G401.6 (cell line): ENCODE results near the gene SORCS1.

Experiments used
- FAIRE-seq: peaks from 2 replicates; lab custom pipeline; 2012; peaks lifted over from hg19 to GRCh38; lab: Jason Lieb, UNC

The SORCS1 gene

DNA sequence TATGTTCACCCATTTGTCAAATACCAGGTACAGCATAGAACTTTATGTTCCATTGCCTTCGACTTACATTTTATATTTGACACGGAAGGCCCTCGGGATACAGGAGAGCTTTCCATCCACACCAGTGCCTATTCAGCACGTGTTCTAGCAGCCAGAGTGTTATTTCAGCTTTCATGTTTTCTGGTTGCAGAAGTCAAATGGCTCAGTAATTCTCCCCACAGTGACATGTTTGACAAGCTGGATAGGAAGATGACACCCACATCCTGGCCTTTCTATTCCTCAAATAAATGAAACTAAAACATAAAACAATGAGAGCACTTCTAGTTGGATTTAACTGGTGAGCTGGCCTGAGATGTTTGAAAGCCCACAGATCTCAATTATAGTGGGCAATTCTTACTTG is 173.4 kb downstream of the SORCS1 start:
- FAIRE-seq: no peak

DNA sequence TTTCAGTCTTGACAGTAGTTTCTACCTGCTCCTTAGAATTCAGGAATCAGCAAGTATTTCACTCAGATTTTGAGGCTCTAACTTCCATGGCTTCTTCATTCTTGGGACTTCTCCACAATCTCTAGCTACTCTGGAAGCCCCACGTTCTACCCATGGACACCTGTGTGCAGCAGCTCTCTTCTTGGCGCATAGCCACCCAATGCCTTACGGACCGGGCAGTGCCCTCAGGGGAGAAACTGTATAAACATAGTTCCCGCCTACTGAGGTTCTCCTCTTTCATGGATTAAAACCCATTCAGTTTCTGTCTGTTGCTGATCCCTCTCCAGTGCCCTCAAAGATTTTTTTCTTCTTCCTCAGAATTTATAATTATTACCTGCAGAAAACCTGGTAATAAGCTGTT is 177.1 kb downstream of the SORCS1 start:
- no peak for FAIRE-seq

DNA sequence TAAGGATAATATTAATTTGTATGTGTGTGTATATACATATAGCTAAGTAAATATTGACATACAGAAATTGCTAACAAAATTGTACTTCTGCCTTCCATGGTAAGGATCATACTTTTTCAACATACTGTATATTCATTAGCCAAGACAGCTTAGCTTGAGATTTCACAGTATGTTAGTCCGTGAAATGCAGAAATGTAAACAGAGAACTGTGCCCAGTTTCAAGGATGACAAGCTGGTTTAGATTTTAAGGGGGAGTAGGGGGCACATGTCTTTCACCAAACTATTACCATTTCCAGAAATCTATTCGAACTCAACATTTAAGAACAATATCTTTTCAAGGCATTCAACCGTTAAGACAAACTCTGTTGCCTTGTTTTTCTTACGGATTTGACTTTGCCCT is 182.2 kb downstream of the SORCS1 start:
- FAIRE-seq: no peak

DNA sequence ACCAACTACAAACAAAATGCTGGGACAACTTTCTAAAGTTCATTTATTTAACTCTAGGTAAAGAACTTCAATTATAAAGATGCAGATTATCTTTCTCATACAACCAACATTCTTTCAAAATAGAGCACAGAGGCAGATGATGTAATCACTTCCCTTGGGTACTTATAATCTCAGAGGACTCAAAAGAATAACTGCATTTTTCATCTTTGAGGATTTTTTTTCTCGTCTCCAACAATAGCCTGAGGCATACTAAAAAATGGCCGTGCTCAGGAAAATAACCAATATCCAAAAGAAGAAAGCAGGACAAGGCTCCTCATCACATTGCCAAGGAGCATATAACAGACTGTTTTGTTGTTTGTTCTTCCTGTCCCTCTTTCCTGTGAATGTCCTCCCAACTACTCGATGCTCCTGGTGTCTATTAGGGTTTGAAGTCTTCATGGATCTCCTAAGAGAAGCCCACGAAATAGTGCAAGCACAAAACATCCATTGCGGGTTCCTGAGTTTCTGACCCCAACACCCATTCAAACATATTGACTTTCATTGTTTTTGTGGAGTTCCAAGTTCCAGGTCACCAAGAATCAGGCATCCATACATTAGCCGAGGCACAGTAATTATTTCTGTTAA is 182.9 kb downstream of the SORCS1 start:
- FAIRE-seq: no peak

DNA sequence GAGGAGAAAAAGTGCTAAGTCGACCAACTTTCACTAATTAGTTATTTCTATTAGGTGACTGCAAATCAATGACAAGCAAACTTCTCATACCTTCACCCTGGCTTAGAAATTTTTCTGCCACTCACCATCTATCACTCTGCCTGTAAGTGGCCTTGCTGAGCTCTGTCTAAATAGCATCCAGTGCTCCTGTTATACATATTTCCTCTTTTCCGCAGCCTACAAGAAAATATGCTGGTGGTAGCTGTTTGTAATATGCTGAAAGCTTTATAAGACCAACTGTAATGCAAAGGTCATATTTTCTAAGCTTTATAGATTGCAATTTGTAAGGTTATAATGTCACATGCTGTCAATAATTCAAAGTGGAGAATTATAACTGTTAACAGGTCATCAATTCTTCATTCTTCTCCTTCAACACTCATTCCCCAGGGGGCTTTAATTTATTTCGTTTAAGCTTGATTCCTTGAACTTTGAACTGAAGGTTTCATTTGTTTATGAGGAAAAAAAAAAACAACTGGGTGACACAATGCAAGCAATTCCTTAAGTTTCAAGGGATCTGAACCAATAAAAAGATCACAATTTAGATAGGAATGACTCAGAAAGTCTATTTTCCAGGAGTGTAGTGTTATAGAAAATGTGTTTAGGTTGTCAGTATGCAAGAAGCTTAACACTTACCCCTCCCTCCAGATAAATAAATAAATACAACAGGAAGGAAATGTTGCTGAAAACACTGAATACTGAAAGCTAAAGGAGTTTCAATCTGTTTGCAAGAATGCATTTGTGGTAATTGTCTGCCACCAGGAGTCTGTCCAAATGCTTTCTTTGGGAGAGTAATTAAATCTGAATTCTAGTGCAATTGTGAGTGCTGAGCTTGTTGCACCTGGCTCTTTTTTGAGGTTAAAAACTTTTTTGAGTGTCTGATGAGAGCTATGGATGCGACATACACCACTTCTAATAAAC is 183.7 kb downstream of the SORCS1 start:
- no peak for FAIRE-seq

DNA sequence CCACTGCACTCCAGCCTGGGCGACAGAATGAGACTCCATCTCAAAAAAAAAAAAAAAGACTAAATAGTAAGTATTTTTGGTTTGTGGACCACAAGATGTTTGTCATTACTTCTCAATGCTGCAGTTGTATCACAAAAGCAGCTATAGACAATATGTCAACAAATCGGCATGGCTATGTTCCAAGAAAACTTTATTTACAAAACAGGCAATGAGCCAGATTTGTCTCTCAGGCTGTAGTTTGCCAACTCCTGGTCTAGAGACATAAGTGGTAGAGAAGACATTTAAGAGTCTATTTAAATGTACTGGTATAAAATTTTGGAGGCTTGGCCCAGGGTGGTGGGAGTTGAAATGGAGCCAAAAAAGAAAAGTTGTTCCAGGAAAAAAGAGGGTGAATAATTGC is 185.8 kb downstream of the SORCS1 start:
- no peak for FAIRE-seq

DNA sequence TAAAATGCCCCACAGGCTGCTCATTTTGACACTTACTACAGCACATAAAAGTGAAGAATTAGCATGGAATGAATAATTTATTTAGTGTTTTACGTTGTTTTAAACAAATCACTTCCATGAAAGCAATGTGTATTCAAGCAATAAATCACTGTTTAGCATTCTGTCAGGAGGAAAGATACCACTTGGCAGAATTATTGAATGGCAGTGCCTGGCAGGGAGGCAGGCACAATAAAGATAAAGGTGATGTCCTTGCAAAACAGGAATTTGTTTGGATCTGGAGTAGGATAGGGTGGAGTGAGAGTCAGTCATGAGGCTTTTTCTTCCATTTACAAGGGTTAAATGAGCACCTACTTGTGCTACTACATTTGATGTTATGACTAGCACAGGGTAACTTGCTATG is 190.8 kb downstream of the SORCS1 start:
- no peak for FAIRE-seq

DNA sequence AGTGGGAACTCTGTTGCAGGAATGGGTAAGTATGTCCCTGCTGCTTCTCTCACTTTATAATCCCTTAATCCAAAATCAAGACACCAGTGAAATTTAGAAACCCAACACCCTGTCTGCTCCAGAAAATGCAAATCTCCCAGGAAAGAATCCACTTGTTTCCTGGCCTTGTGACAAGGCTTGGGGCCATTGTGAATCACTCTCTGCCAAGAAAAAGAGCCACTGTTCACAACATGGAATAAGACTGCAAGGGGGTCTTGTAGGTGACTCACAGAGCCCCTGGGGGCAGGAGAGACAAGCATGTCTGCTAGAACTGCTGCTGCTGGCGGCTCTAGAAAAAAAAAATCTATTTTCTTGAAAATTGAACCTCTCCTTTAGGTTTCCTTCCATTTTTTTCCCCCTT is 191.2 kb downstream of the SORCS1 start:
- no peak for FAIRE-seq

DNA sequence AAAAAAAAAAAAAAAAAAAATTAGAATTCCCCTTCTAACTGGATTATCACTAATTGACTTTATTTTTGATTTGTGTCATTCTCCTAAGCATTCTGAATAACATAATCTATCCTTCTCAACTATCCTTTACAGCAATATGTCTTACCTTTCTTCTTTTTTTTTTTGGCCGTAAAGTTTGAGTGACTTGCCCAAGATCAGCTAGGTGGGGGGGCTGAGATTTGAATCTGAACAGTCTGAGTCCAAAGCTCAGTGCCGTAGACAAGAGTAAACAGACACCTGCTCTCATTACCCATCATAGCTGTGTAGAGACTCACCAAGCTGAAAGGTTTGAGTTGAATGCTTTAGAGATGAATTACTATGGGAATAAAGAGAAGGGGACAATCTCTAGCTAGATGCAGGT is 192.1 kb downstream of the SORCS1 start:
- FAIRE-seq: no peak

DNA sequence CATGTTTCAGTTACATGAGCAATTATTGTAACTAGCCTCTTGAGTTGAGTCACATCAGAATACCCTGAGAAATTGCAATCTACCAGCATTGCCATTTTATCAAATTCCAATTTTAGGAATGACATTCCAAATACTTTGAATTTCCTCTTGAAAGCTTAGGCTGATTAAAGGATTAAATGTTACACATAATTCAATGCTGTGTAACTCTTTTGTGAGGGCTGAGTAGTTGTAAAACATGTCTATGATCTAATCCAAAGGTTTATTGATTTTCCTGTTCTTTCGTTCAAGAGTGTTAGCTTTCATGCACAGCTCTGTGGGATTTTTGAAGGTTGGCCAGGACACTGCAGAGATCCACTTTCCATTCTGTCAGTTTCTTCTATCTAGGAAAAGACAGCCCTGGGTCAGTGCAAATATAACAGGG is 193.1 kb downstream of the SORCS1 start:
- FAIRE-seq: no peak

DNA sequence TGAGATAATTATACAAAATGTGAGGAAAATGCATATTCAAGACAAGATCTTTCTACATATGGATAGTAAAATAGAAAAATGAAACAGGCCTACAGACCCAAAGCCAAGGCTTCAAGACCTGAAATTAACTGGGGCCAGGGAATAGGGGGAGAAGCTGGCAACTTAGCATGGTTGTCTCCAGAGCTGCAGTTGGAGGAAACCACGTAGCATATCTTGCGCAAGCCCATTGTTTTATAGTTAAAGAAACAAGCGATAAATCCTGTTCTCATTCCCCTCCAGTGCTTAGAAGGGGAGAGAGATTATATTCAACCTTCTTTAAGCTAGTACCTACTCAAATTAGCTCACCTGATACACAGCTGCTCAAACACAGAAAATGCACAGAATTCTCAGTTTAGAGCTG is 197.1 kb downstream of the SORCS1 start:
- no peak for FAIRE-seq

DNA sequence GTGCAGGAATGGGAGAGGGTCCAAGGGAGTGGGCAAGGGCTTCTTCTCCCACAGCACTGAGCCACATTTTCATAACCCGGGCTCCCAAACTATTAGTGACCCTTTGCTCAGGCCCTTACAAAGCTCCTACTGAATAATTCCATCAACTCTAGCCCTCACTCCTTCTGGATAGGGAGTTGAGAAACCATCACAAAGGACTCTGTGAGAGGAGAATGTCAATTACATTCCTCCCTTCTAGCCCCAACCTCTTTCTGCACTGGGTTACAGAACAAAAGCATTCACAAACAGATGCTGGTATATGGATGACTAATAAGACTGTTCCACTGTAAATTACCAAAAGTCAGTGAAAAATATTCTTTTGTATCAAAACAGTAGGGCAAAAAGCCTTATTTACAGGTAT is 203.7 kb downstream of the SORCS1 start:
- FAIRE-seq: no peak

DNA sequence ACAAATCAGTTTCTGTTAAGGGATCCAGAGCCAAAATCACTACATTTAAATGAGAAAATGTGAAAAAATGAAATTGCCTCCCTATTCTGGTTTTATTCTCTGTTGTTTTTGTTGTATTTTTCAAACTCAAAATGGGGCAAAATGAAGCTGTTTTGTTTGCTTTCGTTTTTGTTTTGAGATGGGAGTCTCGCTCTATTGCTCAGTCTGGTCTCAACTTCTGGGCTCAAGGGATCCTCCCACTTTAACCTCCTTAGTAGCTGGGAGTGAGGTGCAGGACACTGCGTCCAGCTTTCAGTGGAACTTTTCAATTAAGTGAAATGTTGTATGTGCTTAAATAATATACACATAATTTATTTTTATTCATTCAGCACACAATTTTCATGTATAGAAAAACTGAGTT is 205.0 kb downstream of the SORCS1 start:
- FAIRE-seq: no peak

DNA sequence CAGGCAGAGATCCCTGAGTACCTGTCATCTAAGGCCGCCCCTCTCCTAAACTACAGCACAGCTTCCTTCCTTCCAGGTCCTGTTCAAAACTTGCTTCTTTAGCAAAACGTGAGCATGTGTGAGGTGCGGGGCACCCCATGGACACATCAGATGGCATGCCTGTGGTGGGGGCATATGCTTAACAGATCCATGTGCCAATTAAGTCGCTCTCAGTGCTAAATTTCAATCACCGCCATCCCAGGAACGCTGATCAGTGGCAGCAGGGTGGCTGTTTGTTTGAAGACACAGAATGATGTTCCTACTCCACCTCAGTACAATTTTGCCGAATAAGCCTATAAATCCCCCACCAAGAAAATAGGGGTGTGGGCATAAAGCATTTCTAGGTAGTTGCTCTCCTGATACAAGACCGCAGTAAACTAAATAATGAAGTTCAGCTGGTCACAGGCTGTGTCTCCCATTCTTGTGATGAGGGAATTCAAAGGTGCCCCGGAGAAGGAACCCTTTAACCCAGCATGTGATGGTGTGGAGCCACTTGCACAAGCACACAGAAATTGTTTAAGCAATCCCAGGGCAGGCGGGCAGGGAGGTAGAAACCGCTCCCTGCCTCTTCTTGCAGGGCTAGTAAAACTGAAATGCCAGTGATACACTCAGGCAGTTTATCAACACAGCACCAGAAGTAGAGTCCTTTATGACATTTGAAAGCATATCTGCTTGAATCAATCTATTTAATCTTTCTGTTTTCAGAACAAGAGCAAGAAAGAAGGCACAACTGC is 205.7 kb downstream of the SORCS1 start:
- no peak for FAIRE-seq

DNA sequence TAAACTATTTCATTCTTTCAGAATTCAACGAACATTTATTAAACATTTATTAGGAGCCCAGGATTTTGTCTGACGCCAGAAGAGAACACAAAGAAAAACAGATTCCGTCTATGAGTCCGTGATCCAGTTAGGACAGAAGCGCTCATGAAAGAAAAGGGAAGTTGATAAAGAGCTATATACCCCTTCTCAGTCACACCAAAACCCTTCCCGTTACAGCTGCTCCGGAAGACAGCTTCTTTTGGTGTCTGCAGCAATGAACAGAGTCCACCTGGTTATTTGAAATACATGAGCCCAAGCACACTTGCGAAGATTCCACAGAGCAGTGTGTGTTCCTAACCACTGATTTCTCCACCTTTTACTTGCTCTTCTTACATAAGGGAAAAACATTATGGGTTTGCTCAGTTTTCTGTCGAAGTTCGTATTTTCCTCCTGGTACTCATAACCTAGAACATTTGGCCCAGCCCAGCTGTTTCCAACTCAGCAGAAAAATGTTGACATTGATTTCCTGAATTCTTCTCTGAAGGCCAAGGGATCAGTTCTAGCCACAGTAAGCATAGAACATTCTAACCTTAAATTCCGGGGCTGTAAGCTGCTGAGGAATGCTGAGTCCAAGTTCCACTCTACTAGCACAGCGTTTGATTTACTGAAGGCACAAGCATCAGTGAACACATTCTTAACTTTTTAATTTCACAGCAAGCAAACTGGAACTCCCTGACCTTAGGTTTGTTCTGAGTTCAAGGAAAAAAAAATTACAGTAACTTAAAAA is 206.5 kb downstream of the SORCS1 start:
- no peak for FAIRE-seq

DNA sequence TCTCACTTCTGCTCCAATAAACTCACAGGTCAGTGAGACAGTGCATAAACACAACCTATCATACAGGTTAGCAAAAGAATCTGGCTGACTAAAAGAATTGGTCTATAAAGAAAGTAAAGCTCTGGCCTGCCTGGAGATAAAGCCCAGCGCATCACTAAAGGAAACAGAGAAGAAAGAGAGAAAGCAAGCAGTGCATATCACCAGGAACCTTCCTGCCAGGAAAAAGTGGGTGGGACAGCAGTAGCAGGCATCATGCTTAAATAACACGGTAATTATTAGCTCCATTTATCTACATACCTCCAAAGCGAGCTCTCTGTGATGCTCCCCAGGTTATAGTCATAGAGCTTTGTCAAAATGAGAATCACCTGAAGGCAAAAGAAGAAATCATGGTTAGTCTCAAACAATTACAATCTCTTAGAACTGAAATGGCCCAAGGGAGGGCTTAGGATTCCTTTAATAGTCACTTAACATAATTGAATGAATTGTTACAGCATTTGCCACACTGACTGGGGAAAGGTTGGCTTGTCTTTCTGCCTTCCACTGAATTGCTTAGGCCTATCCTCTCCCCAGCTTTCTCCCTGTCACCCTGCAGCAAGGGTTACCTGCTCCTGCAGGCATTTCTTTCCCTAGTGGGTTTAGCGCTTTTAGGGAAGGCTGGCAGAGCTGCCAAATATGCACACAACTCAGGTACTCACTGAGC is 208.1 kb downstream of the SORCS1 start:
- FAIRE-seq: no peak

DNA sequence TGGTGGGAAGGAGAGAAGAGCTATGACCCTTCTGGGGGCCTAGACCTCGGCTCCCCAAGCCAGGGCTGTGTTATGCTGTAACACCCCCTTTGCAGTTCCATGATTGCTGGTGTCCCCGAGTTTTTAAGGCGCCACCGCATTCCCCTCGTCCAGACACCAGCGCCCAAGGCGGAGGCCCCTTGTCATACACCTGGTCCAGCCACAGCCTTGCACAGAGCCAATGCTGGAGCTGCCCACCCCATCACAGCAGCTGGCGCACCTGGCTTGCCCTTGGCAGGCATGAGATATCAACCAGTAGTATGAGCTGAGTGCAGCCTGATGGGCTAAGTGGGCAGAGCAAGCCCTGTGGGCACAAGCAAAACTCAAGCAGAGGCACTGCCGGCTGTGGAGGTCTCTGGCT is 209.4 kb downstream of the SORCS1 start:
- FAIRE-seq: no peak

DNA sequence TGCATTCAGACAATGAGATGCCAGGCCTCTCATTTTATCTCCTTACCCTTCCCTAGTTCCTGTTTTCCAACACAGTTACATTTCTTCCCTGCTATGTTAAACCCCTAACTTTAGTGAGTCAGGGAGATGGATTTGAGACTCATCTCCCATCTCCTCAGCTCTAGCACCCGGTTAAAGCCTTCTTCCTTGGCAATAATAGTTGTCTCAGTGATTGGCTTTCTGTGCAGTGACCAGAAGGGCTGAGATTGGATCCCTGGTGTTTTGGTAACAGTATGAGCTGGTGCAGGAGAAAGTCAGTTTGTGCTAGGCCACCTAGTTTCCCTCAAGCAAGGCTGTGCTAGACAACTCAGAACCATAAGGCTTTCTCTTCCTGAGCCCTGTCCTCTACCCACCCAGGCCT is 212.5 kb downstream of the SORCS1 start:
- FAIRE-seq: no peak

DNA sequence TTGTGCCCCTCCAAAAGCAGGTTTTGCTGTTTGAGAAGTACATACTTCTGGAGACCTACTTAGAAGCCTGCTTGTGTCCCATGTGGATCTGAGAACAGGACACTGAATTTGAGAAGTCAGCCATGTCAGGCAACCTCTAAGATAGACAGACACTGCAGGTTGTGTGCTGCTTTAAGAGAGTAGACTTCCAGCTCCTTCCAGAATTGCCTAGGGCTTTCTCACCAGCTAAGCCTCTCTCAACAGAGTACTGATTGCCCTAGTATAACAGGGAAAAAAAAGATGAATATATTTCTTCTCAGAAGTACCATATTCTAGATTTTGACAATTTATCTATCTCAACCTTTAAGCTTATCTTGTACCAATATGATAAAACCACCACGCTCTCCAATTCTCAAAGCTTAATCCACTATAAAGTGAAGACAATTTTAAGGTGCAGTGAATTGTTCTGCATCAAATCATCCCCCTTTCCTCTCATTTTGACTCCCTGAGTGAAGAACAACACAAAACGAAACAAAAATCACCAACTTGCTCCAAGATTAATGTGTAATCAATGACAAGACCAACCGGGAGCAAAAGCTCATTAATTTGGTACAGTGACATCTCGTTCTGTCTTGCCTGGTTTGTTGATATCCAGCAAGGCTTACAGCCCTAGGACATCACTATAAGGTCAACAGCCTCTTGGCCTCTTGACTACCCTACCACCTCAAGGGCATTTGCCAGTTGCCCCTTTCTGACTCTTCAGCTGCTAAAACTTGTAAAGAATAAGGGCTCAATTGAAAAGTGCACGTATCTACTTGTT is 214.6 kb downstream of the SORCS1 start:
- FAIRE-seq: no peak

DNA sequence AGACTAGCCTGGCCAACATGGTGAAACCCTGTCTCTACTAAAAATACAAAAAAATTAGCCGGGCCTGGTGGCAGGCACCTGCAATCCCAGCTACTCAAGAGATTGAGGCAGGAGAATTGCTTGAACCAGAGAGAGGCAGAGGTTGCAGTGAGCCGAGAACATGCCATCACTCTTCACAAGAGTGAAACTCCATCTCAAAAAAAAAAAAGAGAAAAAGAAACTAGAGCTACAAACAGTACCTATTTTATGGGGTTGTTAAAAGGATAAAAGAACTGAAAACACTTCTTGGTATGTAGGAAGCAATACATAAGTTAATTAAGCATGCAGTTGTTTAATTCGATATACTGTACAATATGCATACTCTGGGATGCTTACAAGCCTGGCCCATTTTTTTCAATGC is 216.9 kb downstream of the SORCS1 start:
- no peak for FAIRE-seq
